ENCODE measurements around the gene OPCML.

OPCML gene

GRCh38 chr11:132680584-132680983, 851.7 kb downstream of the OPCML start:
- Histone ChIP-seq H3K4me1 (ENCODE audit: insufficient read depth, low read length, severe bottlenecking) (no peaks in the 10 kb centered on the region), H3K4me3 (ENCODE audit: low read depth, low read length, poor library complexity, severe bottlenecking) (no peak overlapping the region), H2AFZ (ENCODE audit: low read length) (no peak overlapping the region), H3K9me3 (ENCODE audit: low read length) (no peaks in the 10 kb centered on the region), H4K20me1 (ENCODE audit: insufficient read depth, low read length) (no peaks in the 10 kb centered on the region), H3K27me3 (ENCODE audit: insufficient read depth, low read length) (no peaks in the 10 kb centered on the region), H3K4me2 (ENCODE audit: low read length) (no peak overlapping the region), H3K9me2 (ENCODE audit: low read depth, low read length) (no peaks in the 10 kb centered on the region), H3K36me3 (ENCODE audit: insufficient read depth, low read length) (no peaks in the 10 kb centered on the region), H3K27ac (ENCODE audit: low read depth, low read length, poor library complexity, severe bottlenecking) (no peak overlapping the region), H3F3A (ENCODE audit: insufficient read depth, low read length) (no peaks in the 10 kb centered on the region), H3K79me2 (ENCODE audit: insufficient read depth, low read length) (no peaks in the 10 kb centered on the region), H3K9ac (ENCODE audit: low read length) (no peak overlapping the region)
- TF ChIP-seq CTCF (IDR thresholded peaks at IDR 0.05; ENCODE audit: low read length) (no peak), EZH2 (IDR thresholded peaks at IDR 0.05; ENCODE audit: borderline replicate concordance, low read length) (no peak)

- Histone ChIP-seq H3K36me3 (ENCODE audit: insufficient read depth, low read length) (no peaks in the 10 kb centered on the region), H3K27me3 (ENCODE audit: insufficient read depth, low read length) (no peaks in the 10 kb centered on the region), H3K79me2 (ENCODE audit: insufficient read depth, low read length) (no peaks in the 10 kb centered on the region), H3F3A (ENCODE audit: insufficient read depth, low read length) (no peaks in the 10 kb centered on the region), H3K9ac (ENCODE audit: low read length) (no peak overlapping the region), H3K9me2 (ENCODE audit: low read depth, low read length) (no peaks in the 10 kb centered on the region), H2AFZ (ENCODE audit: low read length) (no peak overlapping the region), H4K20me1 (ENCODE audit: insufficient read depth, low read length) (no peaks in the 10 kb centered on the region), H3K27ac (ENCODE audit: low read depth, low read length, poor library complexity, severe bottlenecking) (no peak overlapping the region), H3K4me1 (ENCODE audit: insufficient read depth, low read length, severe bottlenecking) (no peaks in the 10 kb centered on the region), H3K4me3 (ENCODE audit: low read depth, low read length, poor library complexity, severe bottlenecking) (no peak overlapping the region), H3K4me2 (ENCODE audit: low read length) (no peak overlapping the region), H3K9me3 (ENCODE audit: low read length) (no peaks in the 10 kb centered on the region)
- no peak for TF ChIP-seq CTCF (IDR thresholded peaks at IDR 0.05; ENCODE audit: low read length)
- no peak for TF ChIP-seq EZH2 (IDR thresholded peaks at IDR 0.05; ENCODE audit: borderline replicate concordance, low read length)
Observed at GRCh38 chr11:132674151-132674550, 858.1 kb downstream of the OPCML start.

GRCh38 chr11:132671851-132672370, 860.4 kb downstream of the OPCML start:
- H3K27me3 ChIP-seq (ENCODE audit: insufficient read depth, low read length), result no peaks in the 10 kb centered on the region
- no peaks in the 10 kb centered on the region for H3K79me2 ChIP-seq (ENCODE audit: insufficient read depth, low read length)
- no peak overlapping the region for H3K9ac ChIP-seq (ENCODE audit: low read length)
- no peaks in the 10 kb centered on the region for H3K4me1 ChIP-seq (ENCODE audit: insufficient read depth, low read length, severe bottlenecking)
- H2AFZ ChIP-seq (ENCODE audit: low read length), result no peak overlapping the region
- no peaks in the 10 kb centered on the region for H3K9me2 ChIP-seq (ENCODE audit: low read depth, low read length)
- no peak overlapping the region for H3K4me2 ChIP-seq (ENCODE audit: low read length)
- H4K20me1 ChIP-seq (ENCODE audit: insufficient read depth, low read length), result no peaks in the 10 kb centered on the region
- H3K9me3 ChIP-seq (ENCODE audit: low read length), result no peaks in the 10 kb centered on the region
- no peak overlapping the region for H3K4me3 ChIP-seq (ENCODE audit: low read depth, low read length, poor library complexity, severe bottlenecking)
- TF ChIP-seq EZH2 (IDR thresholded peaks at IDR 0.05; ENCODE audit: borderline replicate concordance, low read length), result no peak
- no peak for TF ChIP-seq CTCF (IDR thresholded peaks at IDR 0.05; ENCODE audit: low read length)
- no peak overlapping the region for H3K27ac ChIP-seq (ENCODE audit: low read depth, low read length, poor library complexity, severe bottlenecking)
- H3F3A ChIP-seq (ENCODE audit: insufficient read depth, low read length), result no peaks in the 10 kb centered on the region
- no peaks in the 10 kb centered on the region for H3K36me3 ChIP-seq (ENCODE audit: insufficient read depth, low read length)

Measured in OCI-LY1 (cell line).